Measurements from ENCODE around the gene VWA5A. TPM values are rescaled to one million over a fixed set of nuclear protein-coding genes. Genes with fewer than 3 reads are reported as not detected.
"Not testable (repeated sequence)": the region's sequence is repeated elsewhere in the genome, so short reads cannot be mapped to it uniquely, and the experiment has no call there.

The VWA5A gene
- total RNA-seq, 1 donor from 2014 or later, result 8.7 TPM

- Mint-ChIP-seq H3K27ac (ENCODE audit: unreplicated experiment) (no peak overlapping the region), H3K4me1 (ENCODE audit: low read depth, unreplicated experiment) (peaks cover 7% of the 10 kb centered on the region), H3K36me3 (ENCODE audit: low read depth, unreplicated experiment) (peaks cover 20% of the 10 kb centered on the region), H3K4me3 (ENCODE audit: unreplicated experiment) (no peak overlapping the region), H3K27me3 (ENCODE audit: low read depth, unreplicated experiment) (no peaks in the 10 kb centered on the region), H3K9me3 (ENCODE audit: unreplicated experiment) (no peaks in the 10 kb centered on the region)
- Histone ChIP-seq H3K9ac (ENCODE audit: low read length) (no peak overlapping the region), H3K36me3 (ENCODE audit: insufficient read depth, low read length) (peaks cover 5% of the 10 kb centered on the region), H3K9me3 (ENCODE audit: insufficient read depth, low read depth, low read length) (no peaks in the 10 kb centered on the region), H3K4me3 (ENCODE audit: insufficient read depth, low read depth, low read length) (no peak overlapping the region), H3K27ac (ENCODE audit: low read depth, low read length) (no peak overlapping the region), H3K4me1 (ENCODE audit: insufficient read depth, low read length) (no peaks in the 10 kb centered on the region), H3K4me2 (ENCODE audit: low read length) (no peak overlapping the region), H2AFZ (ENCODE audit: low read depth, low read length) (no peak overlapping the region), H3K79me2 (ENCODE audit: insufficient read depth, low read length) (no peaks in the 10 kb centered on the region), H3K27me3 (ENCODE audit: insufficient read depth, low read length) (no peaks in the 10 kb centered on the region), H4K20me1 (ENCODE audit: insufficient read depth, low read length) (no peaks in the 10 kb centered on the region)
- DNase-seq (ENCODE audit: low read depth), result no peak
- FAIRE-seq, result no peak
- TF ChIP-seq CTCF (IDR thresholded peaks at IDR 0.05; ENCODE audit: insufficient read depth, low read depth, low read length) (no peak), EZH2 (IDR thresholded peaks at IDR 0.05; ENCODE audit: insufficient read depth, low read length) (no peak)
Observed at GRCh38 chr11:124123622-124124021, 8.4 kb downstream of the VWA5A start.

DNA sequence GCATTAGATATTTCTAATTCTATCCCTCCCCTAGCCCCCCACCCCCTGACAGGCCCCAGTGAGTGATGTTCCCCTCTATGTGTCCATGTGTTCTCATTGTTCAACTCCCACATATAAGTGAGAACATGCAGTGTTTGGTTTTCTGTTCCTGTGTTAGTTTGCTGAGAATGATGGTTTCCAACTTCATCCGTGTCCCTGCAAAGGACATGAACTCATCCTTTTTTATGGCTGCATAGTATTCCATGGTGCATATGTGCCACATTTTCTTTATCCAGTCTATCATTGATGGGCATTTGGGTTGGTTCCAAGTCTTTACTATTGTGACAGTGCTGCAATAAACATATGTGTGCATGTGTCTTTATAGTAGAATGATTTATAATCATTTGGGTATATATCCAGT, 11.9 kb downstream of the VWA5A start:
- H2AFZ ChIP-seq (ENCODE audit: low read depth, low read length); H3K4me1 ChIP-seq (ENCODE audit: insufficient read depth, low read length); H3K9ac ChIP-seq (ENCODE audit: low read length); H3K4me3 Mint-ChIP-seq (ENCODE audit: unreplicated experiment); H3K36me3 ChIP-seq (ENCODE audit: insufficient read depth, low read length); DNase-seq (ENCODE audit: low read depth); H3K79me2 ChIP-seq (ENCODE audit: insufficient read depth, low read length); H3K27me3 Mint-ChIP-seq (ENCODE audit: low read depth, unreplicated experiment); H3K27me3 ChIP-seq (ENCODE audit: insufficient read depth, low read length); H4K20me1 ChIP-seq (ENCODE audit: insufficient read depth, low read length); H3K27ac Mint-ChIP-seq (ENCODE audit: unreplicated experiment); FAIRE-seq; H3K9me3 ChIP-seq (ENCODE audit: insufficient read depth, low read depth, low read length); H3K4me1 Mint-ChIP-seq (ENCODE audit: low read depth, unreplicated experiment); H3K4me2 ChIP-seq (ENCODE audit: low read length); H3K27ac ChIP-seq (ENCODE audit: low read depth, low read length); H3K9me3 Mint-ChIP-seq (ENCODE audit: unreplicated experiment); H3K4me3 ChIP-seq (ENCODE audit: insufficient read depth, low read depth, low read length): not testable (repeated sequence)
- peaks cover 13% of the 10 kb centered on the region for H3K36me3 Mint-ChIP-seq (ENCODE audit: low read depth, unreplicated experiment)

DNA sequence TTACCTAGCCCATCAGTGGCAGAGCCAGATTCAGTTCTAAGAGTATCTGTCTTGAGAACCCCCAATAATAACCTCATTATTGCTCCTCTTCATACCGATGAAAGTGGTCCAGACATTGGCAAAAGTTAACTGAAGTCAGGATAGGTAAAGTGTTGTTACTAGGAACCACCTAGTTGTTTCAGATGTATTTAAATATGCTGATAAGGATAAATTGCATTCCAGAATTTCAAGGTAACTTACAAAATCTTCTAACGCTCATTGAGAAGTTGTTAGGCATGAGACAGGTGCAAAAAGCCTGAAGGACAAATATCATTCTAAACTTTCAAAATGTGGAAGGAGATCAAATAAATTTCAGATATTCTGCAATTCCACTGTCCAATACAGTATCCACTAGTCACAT, 27.8 kb downstream of the VWA5A start:
- Histone ChIP-seq H3K4me2 (ENCODE audit: low read length) (no peak overlapping the region), H4K20me1 (ENCODE audit: insufficient read depth, low read length) (no peaks in the 10 kb centered on the region), H3K9me3 (ENCODE audit: insufficient read depth, low read depth, low read length) (no peaks in the 10 kb centered on the region), H3K27me3 (ENCODE audit: insufficient read depth, low read length) (no peaks in the 10 kb centered on the region), H3K4me1 (ENCODE audit: insufficient read depth, low read length) (no peaks in the 10 kb centered on the region), H3K36me3 (ENCODE audit: insufficient read depth, low read length) (no peaks in the 10 kb centered on the region), H3K4me3 (ENCODE audit: insufficient read depth, low read depth, low read length) (no peak overlapping the region), H3K9ac (ENCODE audit: low read length) (no peak overlapping the region), H3K27ac (ENCODE audit: low read depth, low read length) (no peak overlapping the region), H3K79me2 (ENCODE audit: insufficient read depth, low read length) (no peaks in the 10 kb centered on the region), H2AFZ (ENCODE audit: low read depth, low read length) (no peak overlapping the region)
- TF ChIP-seq CTCF (IDR thresholded peaks at IDR 0.05; ENCODE audit: insufficient read depth, low read depth, low read length), result no peak
- no peak for TF ChIP-seq EZH2 (IDR thresholded peaks at IDR 0.05; ENCODE audit: insufficient read depth, low read length)
- Mint-ChIP-seq H3K4me1 (ENCODE audit: low read depth, unreplicated experiment) (no peaks in the 10 kb centered on the region), H3K27ac (ENCODE audit: unreplicated experiment) (no peak overlapping the region), H3K4me3 (ENCODE audit: unreplicated experiment) (no peak overlapping the region), H3K9me3 (ENCODE audit: unreplicated experiment) (peaks cover 5% of the 10 kb centered on the region), H3K27me3 (ENCODE audit: low read depth, unreplicated experiment) (no peaks in the 10 kb centered on the region), H3K36me3 (ENCODE audit: low read depth, unreplicated experiment) (peaks cover 8% of the 10 kb centered on the region)
- FAIRE-seq (no peak), DNase-seq (ENCODE audit: low read depth) (no peak)

All from astrocyte (in vitro differentiated cells and primary cell).